ENCODE measurements around the gene MFSD1. TPM values are rescaled to one million over a fixed set of nuclear protein-coding genes. Genes with fewer than 3 reads are reported as not detected.

The MFSD1 gene
- total and polyA plus RNA-seq, 2 experiments from 2014 or later: 12.4 to 31.8 TPM

DNA sequence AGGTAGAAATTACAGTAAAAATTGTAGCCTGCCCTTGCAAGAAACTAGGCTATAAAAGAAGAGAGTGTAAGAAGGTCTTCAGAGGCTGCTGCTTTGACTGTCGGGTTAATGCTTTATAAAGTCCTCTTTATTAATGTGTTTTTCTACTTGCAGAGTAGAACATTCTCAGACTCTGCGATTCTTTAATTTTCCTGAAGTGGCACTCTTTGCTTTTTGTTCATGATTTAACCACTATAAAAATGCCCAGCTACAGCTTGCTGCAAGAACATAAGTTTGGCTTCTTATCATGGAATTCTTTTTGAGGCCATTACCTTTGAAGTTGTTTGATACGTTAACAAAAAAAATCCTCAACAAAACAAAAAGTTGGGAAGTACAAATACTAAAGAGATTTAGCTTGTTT is 33.8 kb downstream of the MFSD1 start:
- no peak for DNase-seq (ENCODE audit: low read depth in 1 of 2, low spot score in 1 of 2)
- Histone ChIP-seq H3K9me3 (ENCODE audit: low read depth) (no peaks in the 10 kb centered on the region), H3K4me3 (no peak overlapping the region), H3K27ac (no peak overlapping the region), H3K27me3 (no peaks in the 10 kb centered on the region), H3K4me1 (ENCODE audit: low read depth) (no peaks in the 10 kb centered on the region), H3K36me3 (no peaks in the 10 kb centered on the region)
- TF ChIP-seq, protein P1, sequence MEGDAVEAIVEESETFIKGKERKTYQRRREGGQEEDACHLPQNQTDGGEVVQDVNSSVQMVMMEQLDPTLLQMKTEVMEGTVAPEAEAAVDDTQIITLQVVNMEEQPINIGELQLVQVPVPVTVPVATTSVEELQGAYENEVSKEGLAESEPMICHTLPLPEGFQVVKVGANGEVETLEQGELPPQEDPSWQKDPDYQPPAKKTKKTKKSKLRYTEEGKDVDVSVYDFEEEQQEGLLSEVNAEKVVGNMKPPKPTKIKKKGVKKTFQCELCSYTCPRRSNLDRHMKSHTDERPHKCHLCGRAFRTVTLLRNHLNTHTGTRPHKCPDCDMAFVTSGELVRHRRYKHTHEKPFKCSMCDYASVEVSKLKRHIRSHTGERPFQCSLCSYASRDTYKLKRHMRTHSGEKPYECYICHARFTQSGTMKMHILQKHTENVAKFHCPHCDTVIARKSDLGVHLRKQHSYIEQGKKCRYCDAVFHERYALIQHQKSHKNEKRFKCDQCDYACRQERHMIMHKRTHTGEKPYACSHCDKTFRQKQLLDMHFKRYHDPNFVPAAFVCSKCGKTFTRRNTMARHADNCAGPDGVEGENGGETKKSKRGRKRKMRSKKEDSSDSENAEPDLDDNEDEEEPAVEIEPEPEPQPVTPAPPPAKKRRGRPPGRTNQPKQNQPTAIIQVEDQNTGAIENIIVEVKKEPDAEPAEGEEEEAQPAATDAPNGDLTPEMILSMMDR (IDR thresholded peaks at IDR 0.05; ENCODE audit: low read depth, low read length): no peak

DNA sequence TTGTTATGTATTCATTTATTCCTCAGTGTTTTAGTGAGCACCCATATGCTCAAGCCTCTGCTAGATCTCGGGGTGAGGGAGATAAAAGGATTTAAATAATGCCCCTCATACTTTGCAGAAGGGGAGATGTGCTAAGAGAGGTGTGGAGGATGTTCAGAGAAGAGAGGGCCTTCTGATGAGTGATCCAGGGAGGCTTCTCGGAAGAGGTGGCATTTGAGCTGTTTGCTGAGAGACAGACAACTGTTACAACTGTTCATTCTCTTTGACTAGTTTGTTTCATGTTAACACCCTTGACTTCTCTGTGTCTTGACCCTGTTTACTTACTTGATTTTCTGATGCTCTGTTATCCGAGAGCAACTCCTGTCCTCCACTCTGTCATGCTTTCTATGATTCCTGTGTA is 34.5 kb downstream of the MFSD1 start:
- DNase-seq (ENCODE audit: low read depth in 1 of 2, low spot score in 1 of 2): no peak

DNA sequence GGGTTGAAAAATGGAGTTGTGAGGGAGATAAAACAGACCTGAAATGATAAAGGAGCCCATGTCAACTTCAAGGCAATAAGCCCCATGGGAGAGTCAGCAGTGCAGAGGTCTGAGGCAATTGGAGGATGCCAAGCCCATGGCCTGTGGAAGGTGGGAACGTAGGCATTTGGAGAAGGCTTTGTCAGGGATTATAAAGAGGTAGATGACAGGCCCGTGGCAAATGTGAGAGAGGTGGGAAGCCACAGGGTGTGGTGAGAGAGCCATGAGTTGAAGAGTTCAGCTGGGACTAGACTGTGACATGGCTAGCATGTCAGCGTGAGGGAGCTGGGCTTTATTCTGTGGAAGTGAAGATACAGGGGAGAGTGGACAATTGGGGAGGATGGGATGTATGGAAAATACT is 35.4 kb downstream of the MFSD1 start:
- H3K36me3 ChIP-seq: no peaks in the 10 kb centered on the region
- no peaks in the 10 kb centered on the region for H3K9me3 ChIP-seq (ENCODE audit: low read depth)
- H3K27ac ChIP-seq: no peak overlapping the region
- H3K4me1 ChIP-seq (ENCODE audit: low read depth): no peaks in the 10 kb centered on the region
- TF ChIP-seq, protein P1 (IDR thresholded peaks at IDR 0.05; ENCODE audit: low read depth, low read length): no peak
- no peak for DNase-seq (ENCODE audit: low read depth in 1 of 2, low spot score in 1 of 2)
- H3K4me3 ChIP-seq: no peak overlapping the region
- H3K27me3 ChIP-seq: no peaks in the 10 kb centered on the region

More for the DNA sequence above, 34.5 kb downstream of the MFSD1 start:
- no peak overlapping the region for H3K4me3 ChIP-seq
- H3K27ac ChIP-seq: no peak overlapping the region
- no peaks in the 10 kb centered on the region for H3K9me3 ChIP-seq (ENCODE audit: low read depth)
- no peaks in the 10 kb centered on the region for H3K36me3 ChIP-seq
- TF ChIP-seq, protein P1 (IDR thresholded peaks at IDR 0.05; ENCODE audit: low read depth, low read length): no peak
- H3K27me3 ChIP-seq: no peaks in the 10 kb centered on the region
- H3K4me1 ChIP-seq (ENCODE audit: low read depth): no peaks in the 10 kb centered on the region

DNA sequence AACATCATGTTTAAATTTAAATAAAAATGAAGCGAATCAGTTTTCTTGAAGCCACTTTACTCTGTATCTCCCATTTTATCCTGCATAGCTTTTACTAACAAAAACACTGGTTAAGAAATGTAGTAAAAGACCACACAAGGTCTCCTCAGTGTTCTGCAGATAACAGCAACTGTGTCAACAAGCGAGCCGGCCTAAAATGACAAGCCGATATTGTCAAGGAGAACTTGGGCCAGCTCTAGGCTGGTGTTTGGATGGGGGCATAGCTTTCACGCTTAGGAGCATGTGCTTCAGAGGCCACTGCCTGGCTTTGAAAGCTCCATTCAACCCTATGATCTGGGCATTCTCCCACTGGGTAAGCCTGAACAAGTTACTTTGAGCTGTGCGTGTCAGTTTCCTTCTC is 38.1 kb downstream of the MFSD1 start:
- Histone ChIP-seq H3K4me1 (ENCODE audit: low read depth) (no peaks in the 10 kb centered on the region), H3K9me3 (ENCODE audit: low read depth) (no peaks in the 10 kb centered on the region), H3K4me3 (no peak overlapping the region), H3K27me3 (no peaks in the 10 kb centered on the region), H3K27ac (no peak overlapping the region), H3K36me3 (no peaks in the 10 kb centered on the region)
- TF ChIP-seq, protein P1 (IDR thresholded peaks at IDR 0.05; ENCODE audit: low read depth, low read length): no peak
- DNase-seq (ENCODE audit: low read depth in 1 of 2, low spot score in 1 of 2): no peak

GRCh38 chr3:158841387-158841786 is 39.5 kb downstream of the MFSD1 start:
- Histone ChIP-seq H3K4me1 (ENCODE audit: low read depth) (no peaks in the 10 kb centered on the region), H3K27ac (no peak overlapping the region), H3K27me3 (no peaks in the 10 kb centered on the region), H3K4me3 (no peak overlapping the region), H3K9me3 (ENCODE audit: low read depth) (no peaks in the 10 kb centered on the region), H3K36me3 (no peaks in the 10 kb centered on the region)
- TF ChIP-seq, protein P1 (IDR thresholded peaks at IDR 0.05; ENCODE audit: low read depth, low read length): no peak
- DNase-seq (ENCODE audit: low read depth in 1 of 2, low spot score in 1 of 2): no peak

DNA sequence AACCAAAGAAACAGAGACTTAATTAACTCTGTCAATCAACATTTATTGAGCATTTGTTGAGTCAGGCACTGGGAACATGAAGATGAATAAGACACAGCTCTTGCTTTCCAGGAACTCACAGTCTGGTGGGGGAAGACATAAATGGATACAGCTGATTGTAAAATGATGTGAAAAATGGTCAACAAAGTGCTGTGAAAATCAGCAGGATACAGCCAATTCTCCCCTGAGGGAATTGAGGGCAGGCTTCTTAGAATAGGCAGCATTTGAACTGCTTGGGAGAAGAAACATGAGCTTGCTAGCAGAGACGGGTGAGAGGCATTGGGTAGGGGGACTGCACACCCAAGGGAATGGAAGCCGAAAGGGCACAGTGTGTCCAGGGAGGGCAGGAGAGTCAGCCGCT is 41.1 kb downstream of the MFSD1 start:
- no peak overlapping the region for H3K4me3 ChIP-seq
- DNase-seq (ENCODE audit: low read depth in 1 of 2, low spot score in 1 of 2): no peak
- TF ChIP-seq, protein P1 (IDR thresholded peaks at IDR 0.05; ENCODE audit: low read depth, low read length): no peak
- H3K4me1 ChIP-seq (ENCODE audit: low read depth): no peaks in the 10 kb centered on the region
- H3K27me3 ChIP-seq: no peaks in the 10 kb centered on the region
- H3K36me3 ChIP-seq: no peaks in the 10 kb centered on the region
- no peak overlapping the region for H3K27ac ChIP-seq
- no peaks in the 10 kb centered on the region for H3K9me3 ChIP-seq (ENCODE audit: low read depth)
